ENCODE data around the gene CD302.
"Not testable (repeated sequence)": the region's sequence is repeated elsewhere in the genome, so short reads cannot be mapped to it uniquely, and the experiment has no call there.

The CD302 gene, protein sequence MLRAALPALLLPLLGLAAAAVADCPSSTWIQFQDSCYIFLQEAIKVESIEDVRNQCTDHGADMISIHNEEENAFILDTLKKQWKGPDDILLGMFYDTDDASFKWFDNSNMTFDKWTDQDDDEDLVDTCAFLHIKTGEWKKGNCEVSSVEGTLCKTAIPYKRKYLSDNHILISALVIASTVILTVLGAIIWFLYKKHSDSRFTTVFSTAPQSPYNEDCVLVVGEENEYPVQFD

GRCh38 chr2:159797543-159798375 is at the start of gene CD302:
Gene CD302, minus strand, starts transcription at chr2:159798208. Its CDS starts 10 bp downstream, at chr2:159798198.
- DNase-seq: peak; percentile 13 to 21

DNA sequence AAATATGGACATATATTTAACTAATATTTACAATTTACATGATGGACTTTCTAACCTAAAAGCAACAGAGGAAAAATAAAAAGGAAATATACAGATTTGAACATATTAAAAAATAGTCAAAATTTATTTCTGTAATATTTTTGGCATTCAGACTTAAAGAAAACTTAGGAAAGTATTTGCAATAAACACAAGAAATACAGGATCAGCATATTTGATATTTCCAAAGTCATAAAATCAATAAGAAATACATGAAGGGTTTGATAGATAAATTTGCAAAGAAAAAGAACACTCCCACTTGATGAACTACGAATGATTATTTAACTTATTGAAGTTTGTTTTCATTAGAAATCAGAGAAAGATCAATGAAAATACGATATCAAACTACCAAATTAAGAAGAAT is 48.6 kb upstream of the CD302 start:
- DNase-seq: no peak

DNA sequence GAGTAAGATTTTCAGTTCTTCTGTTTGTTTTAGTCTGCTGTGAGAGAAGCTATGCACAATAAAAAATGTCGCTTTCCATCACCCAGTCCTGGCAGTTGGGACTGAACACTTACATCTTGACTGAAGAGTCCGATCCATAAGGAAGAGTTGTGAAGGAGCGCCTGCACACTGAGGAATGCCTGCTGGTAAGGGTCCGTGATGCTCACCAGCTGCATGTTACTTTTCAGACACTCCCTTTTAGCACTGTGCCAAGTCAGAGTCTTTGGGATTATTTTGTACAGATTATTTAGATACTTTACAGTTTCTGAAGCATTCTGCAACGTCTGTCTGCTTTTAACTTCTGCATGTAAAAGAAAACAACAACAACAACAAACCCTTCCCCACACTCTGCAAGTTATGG is 42.6 kb upstream of the CD302 start:
- no peak for DNase-seq

DNA sequence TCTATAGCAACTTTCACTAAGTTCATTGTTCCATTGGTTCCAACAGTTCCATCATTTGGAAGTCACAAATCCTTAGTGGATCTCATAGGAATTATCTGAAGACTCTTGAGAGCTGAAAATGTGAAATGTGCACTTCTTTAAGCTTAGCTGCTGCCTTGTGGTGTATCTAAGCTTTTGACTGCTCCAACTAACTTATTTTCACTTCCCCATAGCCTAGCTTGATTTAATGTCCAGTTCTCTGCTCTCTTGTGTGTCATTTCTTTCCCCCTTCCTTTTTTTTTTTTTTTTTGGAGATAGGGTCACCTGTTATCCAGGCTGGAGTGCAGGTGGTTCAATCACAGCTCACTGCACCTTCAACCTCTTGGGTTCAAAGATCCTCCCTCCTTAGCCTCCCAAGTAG is 34.9 kb upstream of the CD302 start:
- DNase-seq: no peak

- no peak for DNase-seq
These were observed 34.0 kb upstream of the CD302 start for GRCh38 chr2:159832026-159832425.

DNA sequence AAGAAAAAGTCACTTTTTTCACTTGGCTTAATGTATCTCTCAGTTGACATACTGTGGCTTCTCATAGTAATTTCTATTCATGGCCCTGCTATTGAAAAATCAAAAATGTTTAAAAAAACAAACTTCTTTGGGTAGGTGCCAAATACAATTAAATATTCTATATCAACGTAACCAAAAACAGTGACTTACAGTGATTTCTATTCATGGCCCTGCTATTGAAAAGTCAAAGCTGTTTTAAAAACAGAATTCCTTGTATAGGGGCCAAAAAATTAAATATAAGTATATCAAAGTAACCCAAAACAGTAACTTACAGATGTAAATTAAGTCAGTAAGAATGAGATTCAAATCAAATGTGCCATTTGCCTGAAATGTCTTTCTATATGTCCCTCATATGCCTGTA is 31.4 kb upstream of the CD302 start:
- DNase-seq: no peak

- DNase-seq: no peak
These were observed 30.7 kb upstream of the CD302 start for GRCh38 chr2:159828738-159829137.

GRCh38 chr2:159822478-159822833 is 24.4 kb upstream of the CD302 start:
- not testable (repeated sequence) for DNase-seq

DNA sequence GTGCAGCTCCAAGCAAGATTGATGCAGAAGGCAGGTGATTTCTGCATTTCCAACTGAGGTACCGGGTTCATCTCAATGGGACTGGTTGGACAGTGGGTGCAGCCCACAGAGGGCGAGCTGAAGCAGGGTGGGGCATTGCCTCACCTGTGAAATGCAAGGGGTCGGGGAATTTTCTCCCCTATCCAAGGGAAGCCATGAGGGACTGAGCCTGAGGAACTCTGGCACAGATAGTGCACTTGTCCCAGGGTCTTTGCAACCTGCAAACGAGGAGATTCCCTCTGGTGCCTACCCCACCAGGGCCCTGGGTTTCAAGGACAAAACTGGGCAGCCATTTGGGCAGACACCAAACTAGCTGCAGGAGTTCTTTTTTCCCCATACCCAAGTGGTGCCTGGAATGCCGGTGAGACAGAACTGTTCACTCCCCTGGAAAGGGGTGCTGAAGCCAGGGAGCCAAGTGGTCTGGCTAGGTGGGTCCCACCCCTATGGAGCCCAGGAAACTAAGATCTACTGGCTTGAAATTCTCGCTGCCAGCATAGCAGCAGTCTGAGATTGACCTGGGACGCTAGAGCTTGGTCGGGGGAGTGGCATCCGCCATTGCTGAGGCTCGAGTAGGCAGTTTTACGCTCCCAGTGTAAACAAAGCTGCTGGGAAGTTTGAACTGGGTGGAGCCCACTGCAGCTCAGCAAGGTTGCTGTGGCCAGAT is 23.9 kb upstream of the CD302 start:
- DNase-seq: not testable (repeated sequence)

DNA sequence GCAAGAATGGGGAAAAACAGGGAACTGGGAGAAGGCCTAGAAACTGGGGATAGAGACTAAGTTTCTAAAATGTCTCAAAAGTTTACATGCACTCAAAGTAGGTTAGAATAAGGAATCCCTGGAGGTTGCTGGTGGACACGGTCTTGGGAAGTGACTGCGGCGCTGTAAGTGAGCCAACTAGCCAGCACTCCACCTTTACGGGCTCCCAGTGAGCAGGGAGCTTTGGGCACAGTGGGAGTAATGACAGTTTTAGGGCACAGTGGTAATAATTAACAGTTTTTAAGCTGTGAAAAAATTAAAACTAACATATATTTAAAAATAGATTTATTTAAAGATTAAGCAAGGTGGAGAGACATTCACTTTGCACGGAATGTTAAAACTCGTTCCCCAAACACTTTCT is 20.9 kb upstream of the CD302 start:
- DNase-seq: no peak

- DNase-seq: no peak
These were observed 19.3 kb upstream of the CD302 start for GRCh38 chr2:159817283-159817682.

- DNase-seq: no peak
These were observed 13.2 kb upstream of the CD302 start for GRCh38 chr2:159811232-159811631.

- no peak for DNase-seq
These were observed 10.0 kb upstream of the CD302 start for GRCh38 chr2:159808032-159808425.

- peak in 1 of 2 donors; percentile 7 for DNase-seq
These were observed 9.4 kb upstream of the CD302 start for GRCh38 chr2:159807183-159808031.

- no peak for DNase-seq
These were observed 6.9 kb upstream of the CD302 start for GRCh38 chr2:159804941-159805340.

DNA sequence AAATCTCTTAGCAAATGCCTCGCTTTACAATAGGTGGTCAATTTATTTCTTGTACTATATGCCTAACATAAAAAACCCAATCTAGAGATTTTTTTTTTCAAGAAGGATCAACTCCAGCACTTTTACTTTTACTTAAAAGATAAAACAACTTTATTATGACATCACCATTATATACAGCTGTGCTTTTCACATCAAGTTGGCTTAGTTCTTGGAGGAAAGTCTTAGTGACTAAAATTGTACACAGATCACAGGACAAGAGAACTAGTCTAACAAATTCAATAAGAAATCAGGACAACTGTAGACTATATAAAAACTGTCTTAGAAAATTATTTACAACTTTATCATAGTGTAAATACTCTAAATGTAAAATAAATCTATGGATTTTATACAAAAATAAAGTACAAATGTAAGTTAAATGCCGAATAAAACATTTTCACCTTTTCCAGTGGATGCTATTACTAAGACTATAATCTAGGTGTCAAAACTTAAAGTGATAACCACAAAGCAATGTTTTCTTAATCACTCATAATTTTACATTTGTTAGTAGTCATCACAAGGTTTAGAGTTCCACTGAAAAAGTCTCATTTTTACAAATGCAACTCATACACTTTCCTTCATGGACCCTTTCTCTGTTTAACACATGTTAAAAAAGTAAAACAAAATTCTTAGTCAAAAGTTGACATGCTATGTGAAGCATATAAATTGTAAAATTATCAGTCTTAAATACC is 5.4 kb upstream of the CD302 start:
- DNase-seq: no peak

GRCh38 chr2:159802673-159803072 is 4.7 kb upstream of the CD302 start:
- DNase-seq: no peak

DNA sequence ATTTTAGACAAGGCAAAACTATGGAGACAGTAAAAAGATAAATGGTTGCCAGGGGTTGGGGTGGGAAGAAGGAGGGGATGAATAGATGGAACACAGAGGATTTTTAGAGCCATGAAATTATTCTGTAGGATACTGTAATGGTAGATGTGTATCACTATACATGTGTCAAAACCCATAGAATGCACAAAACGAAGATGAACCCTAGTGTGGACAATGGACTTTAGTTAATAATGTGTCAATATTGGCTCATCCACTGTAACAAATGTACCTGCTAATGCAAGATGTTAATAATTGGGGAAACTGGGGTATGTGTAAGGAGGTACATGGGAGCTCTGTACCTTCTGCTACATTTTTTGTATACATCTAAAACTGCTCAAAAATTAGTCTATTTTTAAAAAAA is 1.8 kb upstream of the CD302 start:
- DNase-seq: no peak

DNA sequence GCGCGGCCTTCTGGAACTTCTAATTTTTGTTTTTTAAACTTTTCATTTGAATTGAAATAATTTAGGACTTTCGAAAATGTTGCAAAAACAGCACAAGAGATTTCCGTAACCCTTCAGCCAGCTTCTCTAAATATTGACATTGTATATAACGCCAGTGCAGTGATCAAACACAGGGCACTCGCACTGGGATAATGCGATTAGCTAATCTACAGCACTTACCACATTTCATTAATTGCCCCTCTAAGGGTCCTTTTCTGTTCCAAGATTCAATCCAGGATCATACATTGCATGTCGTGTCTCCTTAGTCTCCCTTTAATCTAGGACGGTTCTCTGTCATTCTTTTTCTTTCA is 343 bp upstream of the CD302 start:
- DNase-seq: no peak

GRCh38 chr2:159797225-159797542 is 824 bp downstream of the CD302 start:
- DNase-seq: no peak

GRCh38 chr2:159795841-159796690 is 1.9 kb downstream of the CD302 start:
- DNase-seq: no peak

DNA sequence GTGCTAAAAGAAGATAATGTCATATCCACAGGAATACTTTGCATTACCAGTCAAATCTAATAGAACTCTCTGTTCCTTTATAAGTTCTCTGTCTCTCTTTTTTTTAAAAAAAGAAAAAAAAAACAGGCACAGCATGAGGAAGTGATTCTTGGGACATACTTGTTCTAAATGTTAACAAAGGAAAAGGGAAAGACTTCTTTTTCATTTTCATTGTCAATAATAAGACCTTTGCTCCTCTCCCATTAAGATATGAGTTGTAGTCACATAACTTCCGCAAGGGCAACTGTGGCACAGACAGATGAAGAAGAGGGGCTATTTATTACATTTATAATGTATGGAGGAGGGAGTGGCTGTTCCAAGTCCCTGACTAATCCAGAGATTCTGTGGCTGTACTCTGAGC is 4.7 kb downstream of the CD302 start:
- DNase-seq: no peak
